WERI-Rb-1 (cell line): ENCODE measurements around the gene MSH3.
"Not testable (repeated sequence)": the region's sequence is repeated elsewhere in the genome, so short reads cannot be mapped to it uniquely, and the experiment has no call there.

Source experiments
- DNase-seq: peaks from one replicate; pipeline ENCODE4 v3.0.0-alpha.2; 2020
- H3K27ac ChIP-seq: fragments of 250-450 bp; sonication (Bioruptor Pico); 2 replicates; pipeline ENCODE4 v1.5.1; 2020; ENCODE audit warnings: mild to moderate bottlenecking, moderate library complexity
- H3K27me3 ChIP-seq: fragments of 250-450 bp; sonication (Bioruptor Pico); 2 replicates; pipeline ENCODE4 v1.5.1; 2021; ENCODE audit warnings: mild to moderate bottlenecking, low read depth, moderate library complexity; ENCODE audit not compliant: insufficient read depth, severe bottlenecking
- H3K36me3 ChIP-seq: fragments of 250-450 bp; sonication (Bioruptor Pico); 2 replicates; pipeline ENCODE4 v1.5.1; 2020; ENCODE audit warnings: mild to moderate bottlenecking, moderate library complexity
- H3K4me3 ChIP-seq: 2 replicates; pipeline ENCODE4 v1.5.1; 2011; ENCODE audit warnings: low read depth, mild to moderate bottlenecking, control low read depth, low read length
- H3K9me3 ChIP-seq: fragments of 250-450 bp; sonication (Bioruptor Pico); 2 replicates; pipeline ENCODE4 v1.5.1; 2021; ENCODE audit warnings: mild to moderate bottlenecking, moderate library complexity; ENCODE audit not compliant: severe bottlenecking
- CTCF ChIP-seq: IDR thresholded peaks from 2 replicates; pipeline ENCODE4 v1.5.1; 2011; ENCODE audit warnings: low read depth, mild to moderate bottlenecking, control low read depth, inconsistent platforms, low read length

Gene MSH3

GRCh38 chr5:80781356-80781755, 126.9 kb downstream of the MSH3 start:
- H3K36me3 ChIP-seq = no peaks in the 10 kb centered on the region; the same call in 1 of the 2 replicates
- no peak overlapping the region for H3K27ac ChIP-seq

GRCh38 chr5:80782626-80783025, 128.2 kb downstream of the MSH3 start:
- Histone ChIP-seq H3K9me3 (no peaks in the 10 kb centered on the region), H3K27ac (no peak overlapping the region), H3K27me3 (no peaks in the 10 kb centered on the region), H3K36me3 (no peaks in the 10 kb centered on the region; the same call in 1 of the 2 replicates), H3K4me3 (no peak overlapping the region)
- no peak for DNase-seq
- TF ChIP-seq CTCF = no peak

More at GRCh38 chr5:80781356-80781755, 126.9 kb downstream of the MSH3 start:
- H3K27me3 ChIP-seq = no peaks in the 10 kb centered on the region
- DNase-seq = no peak
- H3K4me3 ChIP-seq = no peak overlapping the region
- TF ChIP-seq CTCF = no peak
- no peaks in the 10 kb centered on the region for H3K9me3 ChIP-seq

- not testable (repeated sequence) for DNase-seq, H3K9me3 ChIP-seq, H3K27me3 ChIP-seq, H3K4me3 ChIP-seq, H3K36me3 ChIP-seq, H3K27ac ChIP-seq
Observed at GRCh38 chr5:80783751-80784150, 129.3 kb downstream of the MSH3 start.

- Histone ChIP-seq H3K4me3 (no peak overlapping the region), H3K27ac (no peak overlapping the region), H3K9me3 (no peaks in the 10 kb centered on the region), H3K36me3 (no peaks in the 10 kb centered on the region; the same call in 1 of the 2 replicates), H3K27me3 (no peaks in the 10 kb centered on the region)
- no peak for TF ChIP-seq CTCF
- DNase-seq = no peak
Observed at GRCh38 chr5:80784451-80784850, 130.0 kb downstream of the MSH3 start.

GRCh38 chr5:80789319-80790016, 135.0 kb downstream of the MSH3 start:
- H3K4me3 ChIP-seq, H3K27me3 ChIP-seq, H3K9me3 ChIP-seq, DNase-seq, H3K36me3 ChIP-seq, H3K27ac ChIP-seq: not testable (repeated sequence)

- TF ChIP-seq CTCF = no peak
- Histone ChIP-seq H3K36me3 (peaks cover 9% of the 10 kb centered on the region), H3K9me3 (no peaks in the 10 kb centered on the region), H3K27ac (no peak overlapping the region), H3K27me3 (no peaks in the 10 kb centered on the region), H3K4me3 (no peak overlapping the region)
- DNase-seq = no peak
Observed at GRCh38 chr5:80790698-80791097, 136.2 kb downstream of the MSH3 start.

- no peak overlapping the region for H3K4me3 ChIP-seq
- H3K27ac ChIP-seq = no peak overlapping the region
- peaks cover 9% of the 10 kb centered on the region for H3K36me3 ChIP-seq
- H3K27me3 ChIP-seq = no peaks in the 10 kb centered on the region
- DNase-seq = no peak
- no peaks in the 10 kb centered on the region for H3K9me3 ChIP-seq
- no peak for TF ChIP-seq CTCF
Observed at GRCh38 chr5:80793354-80793753, 138.9 kb downstream of the MSH3 start.
